ENCODE results near the gene HEYL.

Gene HEYL

GRCh38 chr1:39637361-39637760, 2.1 kb downstream of the HEYL start:
- DNase-seq (ENCODE audit: low read depth) = no peak

DNA sequence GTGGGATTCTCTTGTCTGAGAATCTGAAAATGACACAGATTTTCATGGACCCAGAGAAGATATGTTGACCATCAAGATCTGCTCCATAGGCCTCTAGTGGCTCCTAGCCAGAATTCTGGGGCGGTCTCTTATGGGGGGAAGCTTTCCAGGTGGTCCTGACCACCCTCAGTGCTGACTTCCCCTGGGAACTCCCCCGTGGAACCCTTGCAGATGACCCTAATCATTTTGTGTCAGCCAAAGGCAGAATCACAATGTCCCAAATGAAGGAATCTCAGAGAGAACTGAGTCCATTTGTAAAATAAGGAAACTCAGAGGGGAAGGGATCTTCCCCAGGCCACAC, 3.6 kb downstream of the HEYL start:
- no peak for DNase-seq (ENCODE audit: low read depth)

- no peak for DNase-seq (ENCODE audit: low read depth)
These were observed 4.1 kb downstream of the HEYL start for GRCh38 chr1:39635205-39635870.

DNA sequence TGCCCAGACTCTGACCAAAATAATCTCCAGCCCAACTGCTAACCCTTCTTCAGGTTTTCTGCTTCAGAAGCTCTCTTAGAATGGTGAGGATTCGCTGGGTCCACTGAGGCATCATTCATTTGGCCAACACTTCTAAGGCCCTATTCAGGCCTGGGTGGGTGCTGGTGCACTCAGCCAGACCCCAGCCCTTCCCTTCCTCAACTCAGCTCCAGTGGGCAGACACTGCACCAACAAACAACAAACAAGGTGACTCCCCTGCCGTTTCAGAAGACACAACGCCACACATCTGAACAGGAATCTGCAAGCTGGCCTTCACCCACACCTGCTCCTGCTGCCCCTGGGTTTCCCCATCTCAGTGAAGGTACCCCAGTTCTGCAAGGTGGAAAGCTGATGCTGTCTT, 6.0 kb downstream of the HEYL start:
- DNase-seq (ENCODE audit: low read depth) = no peak

DNA sequence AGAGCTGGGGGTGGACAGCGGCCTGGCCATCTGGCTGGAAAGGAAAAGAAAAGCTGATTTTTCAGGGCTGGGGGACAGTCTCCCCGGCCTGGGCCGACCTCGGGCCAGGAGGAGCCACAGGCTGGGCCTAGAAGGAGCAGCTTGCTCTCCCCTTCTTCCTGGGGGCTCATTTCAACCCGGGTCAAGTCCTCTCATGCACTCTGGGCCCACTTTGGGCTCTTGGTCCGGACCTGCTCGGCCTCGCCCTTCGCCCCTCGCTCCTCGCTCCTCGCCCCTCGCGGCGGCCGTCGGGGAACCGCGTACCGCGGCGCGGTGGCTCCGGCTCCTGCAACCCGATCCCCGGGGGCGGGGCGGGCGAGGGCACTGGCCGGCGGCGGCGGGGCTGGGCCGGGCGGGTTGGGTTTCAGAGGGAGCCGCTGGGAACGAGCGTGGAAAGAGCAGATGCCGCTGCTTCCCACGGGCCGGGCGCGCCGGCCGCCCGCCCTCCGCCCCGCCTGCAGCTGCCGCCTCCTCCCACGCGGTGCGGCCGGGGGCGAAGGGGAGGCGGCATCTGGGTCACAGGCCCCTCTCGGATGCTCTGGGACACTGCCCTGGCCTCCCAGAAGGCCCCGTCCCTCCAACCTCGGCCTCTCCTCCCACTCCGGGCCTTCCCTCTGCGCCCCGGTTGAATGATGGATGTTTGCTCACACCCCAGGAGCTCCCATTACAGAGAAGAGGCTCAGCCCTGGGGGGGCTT, 6.6 kb downstream of the HEYL start:
- DNase-seq (ENCODE audit: low read depth) = peak; percentile 45

DNA sequence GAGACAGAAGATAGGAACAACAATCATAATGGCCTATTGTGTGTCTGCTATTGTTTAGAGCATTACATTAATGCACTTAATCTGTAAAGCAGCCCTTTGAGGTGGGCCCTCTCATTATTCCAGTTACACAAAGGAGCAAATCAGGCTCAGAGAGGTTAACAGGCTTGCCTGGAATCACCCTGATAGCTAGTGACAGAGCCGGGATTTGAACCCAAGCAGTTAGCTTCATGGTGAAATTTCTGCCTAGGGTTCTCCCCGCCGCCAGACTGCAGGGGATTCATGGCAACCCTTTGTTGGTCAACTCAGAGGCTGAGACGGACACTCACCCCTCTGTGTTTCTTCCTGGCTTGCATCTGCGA, 7.1 kb downstream of the HEYL start:
- DNase-seq (ENCODE audit: low read depth) = no peak

- DNase-seq (ENCODE audit: low read depth) = no peak
These were observed 7.8 kb downstream of the HEYL start for GRCh38 chr1:39631361-39632322.

DNA sequence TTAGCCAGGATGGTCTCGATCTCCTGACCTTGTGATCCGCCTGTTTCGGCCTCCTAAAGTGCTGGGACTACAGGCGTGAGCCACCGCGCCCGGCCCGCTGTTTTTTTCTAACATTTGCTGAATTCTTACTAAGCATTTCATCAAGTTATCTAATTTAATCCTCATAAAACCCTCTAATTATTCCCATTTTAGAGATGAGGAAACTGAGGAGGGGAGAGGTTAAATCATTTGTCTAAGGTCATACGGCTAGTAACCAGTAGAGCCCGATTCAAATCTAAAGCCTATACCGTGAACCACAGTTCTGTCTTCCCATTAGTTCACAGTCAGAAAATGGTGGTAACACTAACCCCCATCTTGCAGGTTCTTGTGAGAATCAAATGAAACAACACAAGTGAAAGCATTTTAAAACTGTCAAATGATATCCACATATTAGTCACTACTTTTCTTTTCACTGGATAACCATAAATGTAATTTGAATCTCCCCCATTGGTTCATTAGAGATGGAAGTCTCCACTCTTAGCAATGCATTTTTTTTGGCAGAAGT, 10.6 kb downstream of the HEYL start:
- DNase-seq (ENCODE audit: low read depth) = no peak

DNA sequence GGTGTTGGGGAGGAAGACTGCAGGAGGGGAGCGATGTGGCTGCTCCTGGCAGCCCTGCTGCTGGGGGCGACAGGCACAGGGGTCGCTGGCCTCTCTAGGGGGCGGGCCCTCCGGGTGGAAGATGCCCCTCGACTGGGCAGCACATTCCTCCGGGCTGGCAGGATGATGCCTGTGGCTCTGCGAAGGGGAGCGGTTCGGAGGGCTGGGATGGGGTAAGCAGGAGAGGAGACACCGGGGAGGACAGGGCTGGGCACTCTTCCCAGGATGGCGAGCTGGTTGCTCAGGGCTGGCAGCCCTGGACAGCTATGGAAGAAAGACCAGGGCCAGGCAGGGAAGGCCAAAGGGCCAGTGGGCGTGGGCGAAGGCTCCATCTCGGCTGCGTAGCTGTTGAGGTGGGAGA, 12.8 kb downstream of the HEYL start:
- DNase-seq (ENCODE audit: low read depth) = no peak

DNA sequence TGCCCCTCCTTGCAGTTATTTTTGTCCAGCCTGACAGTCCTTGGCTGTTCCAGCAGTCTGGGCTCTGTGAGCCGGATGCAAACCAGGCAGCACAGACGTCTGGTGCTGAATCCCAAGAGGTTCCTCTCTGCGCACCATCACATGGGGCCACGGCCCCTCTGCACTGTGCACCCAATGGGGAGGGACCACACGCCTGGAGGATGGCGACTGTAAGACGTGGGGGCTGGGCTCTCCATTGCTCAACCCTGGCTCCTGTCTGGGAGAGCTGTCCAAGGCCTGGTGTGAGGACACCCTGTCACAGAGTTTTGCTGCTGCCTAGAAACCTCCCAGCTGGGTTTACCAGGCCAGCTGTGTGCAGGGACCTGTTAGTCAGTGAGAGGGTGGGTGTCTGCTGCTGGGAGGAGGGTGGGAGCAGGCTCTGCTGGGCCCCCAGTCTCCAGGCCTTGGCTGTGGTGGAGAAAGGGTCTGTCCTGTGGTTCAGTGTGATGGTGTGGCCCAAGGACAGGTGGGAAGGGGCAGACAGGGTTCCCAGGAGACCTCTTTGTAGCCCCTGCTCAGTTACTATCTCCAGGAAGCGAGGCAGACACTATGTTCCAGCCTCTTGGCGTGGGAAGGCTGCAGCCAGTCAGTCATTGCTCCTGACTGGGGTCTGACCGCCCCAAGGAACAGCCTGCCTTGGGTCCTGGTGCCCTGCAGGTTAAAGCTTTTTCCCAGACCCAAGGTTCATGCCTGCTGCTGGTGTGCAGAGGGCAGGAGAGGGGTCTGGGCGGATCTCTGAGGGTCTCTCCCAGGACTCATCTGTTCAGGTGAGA, 13.8 kb downstream of the HEYL start:
- DNase-seq (ENCODE audit: low read depth) = peak; percentile 62

- DNase-seq (ENCODE audit: low read depth) = no peak
These were observed 14.4 kb downstream of the HEYL start for GRCh38 chr1:39625009-39625408.

DNA sequence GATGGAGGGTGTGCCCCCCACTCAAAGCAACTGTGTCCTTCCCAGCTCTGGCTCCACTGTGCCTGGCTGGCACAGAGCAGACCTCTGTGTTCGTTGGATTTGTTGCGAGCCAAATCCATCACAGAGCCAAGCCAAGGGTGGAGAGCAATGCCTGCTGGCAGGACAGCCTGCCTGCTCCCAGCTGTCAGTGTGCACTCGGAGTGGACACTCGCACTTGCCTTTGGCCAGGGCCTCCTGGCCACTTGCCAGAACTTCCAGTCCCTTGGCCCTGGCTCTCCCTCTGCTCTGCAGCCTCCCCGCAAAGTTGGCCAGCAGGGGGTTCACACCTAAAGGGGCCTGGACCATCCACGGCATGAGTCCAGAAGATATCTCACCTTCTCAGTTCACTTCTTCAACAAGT, 16.4 kb downstream of the HEYL start:
- DNase-seq (ENCODE audit: low read depth) = no peak

- DNase-seq (ENCODE audit: low read depth) = no peak
These were observed 17.0 kb downstream of the HEYL start for GRCh38 chr1:39622427-39622826.

DNA sequence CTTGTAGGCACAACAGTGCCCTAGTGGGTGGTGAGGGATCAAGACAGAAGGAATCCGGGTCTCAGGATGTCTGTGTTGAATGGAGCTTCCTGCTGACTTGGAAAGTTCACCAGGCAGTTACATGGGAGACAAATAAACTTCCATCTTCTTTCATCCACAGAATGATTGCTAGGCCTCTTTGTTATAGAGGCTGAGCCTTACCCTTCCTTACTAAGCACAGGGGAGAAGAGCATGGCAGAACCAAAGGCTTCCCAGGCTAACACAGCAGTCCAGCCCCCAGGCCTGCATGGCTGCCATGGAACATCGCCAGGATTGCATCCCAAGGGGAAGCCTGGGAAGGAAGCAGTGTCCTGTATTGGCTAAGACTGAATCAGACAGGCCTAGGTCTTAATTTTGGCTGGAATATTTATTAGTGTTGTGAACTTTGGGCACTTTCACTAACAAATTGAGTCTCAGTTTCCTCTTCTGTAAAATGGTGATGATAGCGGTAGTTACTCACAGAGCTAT, 18.7 kb downstream of the HEYL start:
- DNase-seq (ENCODE audit: low read depth) = no peak

DNA sequence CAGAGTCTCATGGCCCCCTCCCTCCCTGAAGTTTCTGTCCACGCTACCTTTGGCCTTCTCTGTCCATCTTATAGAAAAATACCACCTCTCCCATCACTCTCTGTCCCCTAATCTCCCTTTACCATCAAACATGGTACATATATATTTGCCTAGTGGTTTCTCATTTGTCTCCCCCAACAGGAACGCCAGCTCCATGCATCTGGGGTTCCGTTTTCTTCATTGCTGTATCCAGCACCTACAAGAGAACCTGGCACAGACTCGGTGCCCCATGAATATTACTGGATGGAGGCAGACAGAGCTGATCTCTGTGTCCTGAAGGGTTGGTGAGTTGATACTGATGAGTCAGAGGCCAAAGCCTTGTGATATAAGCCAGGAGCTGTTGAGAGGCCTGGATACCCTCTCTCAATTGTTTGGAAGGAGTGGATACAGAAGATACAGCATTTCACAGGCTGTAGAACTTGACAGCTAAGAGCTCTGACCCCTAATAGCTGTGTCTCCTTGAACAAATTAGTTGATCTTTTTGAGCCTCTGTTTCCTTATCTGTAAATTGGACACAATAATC, 21.9 kb downstream of the HEYL start:
- DNase-seq (ENCODE audit: low read depth) = no peak

DNA sequence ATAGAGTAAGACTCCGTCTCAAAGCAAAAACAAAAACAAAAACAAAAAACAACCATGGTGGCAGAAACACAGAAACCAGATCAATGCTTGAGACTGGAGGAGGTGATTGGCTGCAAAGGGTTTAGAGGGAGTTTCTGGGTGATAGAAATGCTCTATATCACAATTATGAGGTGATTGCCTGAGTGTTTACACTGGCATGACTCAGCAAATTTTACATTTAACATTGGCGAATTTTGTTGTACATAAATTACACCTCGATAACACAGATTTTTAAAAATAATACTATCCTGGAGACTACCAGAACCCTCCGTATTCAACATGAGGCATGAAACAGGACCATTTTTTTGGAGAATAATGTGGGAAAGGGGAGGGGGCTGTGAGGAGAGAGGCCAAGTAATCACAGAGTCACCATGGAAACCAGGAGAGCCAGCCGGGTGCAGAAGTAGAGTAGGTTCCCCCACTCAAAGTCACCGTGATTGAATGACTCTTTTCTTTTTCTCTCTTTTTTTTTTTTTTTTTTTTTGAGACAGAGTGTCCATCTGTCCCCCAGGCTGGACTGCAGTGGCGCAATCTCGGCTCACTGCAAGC, 24.3 kb downstream of the HEYL start:
- no peak for DNase-seq (ENCODE audit: low read depth)

GRCh38 chr1:39614488-39614887, 25.0 kb downstream of the HEYL start:
- no peak for DNase-seq (ENCODE audit: low read depth)

DNA sequence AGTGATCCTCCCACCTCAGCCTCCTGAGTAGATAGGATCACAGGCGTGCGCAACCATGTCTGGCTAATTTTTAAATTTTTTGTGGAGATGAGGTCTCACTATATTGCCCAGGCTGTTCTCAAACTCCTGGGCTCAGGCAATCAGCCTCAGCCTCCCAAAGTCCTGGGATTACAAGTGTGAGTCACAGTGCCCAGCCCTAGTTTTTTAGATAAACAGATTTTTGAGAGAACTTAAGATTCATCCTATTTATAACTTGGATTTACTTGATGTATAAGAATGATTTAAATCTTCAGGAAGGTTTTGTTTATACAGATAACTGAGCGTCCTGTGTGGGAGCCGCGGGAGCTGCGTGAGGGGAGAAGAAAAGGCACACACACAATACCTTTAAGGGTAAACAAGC, 26.2 kb downstream of the HEYL start:
- no peak for DNase-seq (ENCODE audit: low read depth)

- peak; percentile 20 for DNase-seq (ENCODE audit: low read depth)
These were observed 29.7 kb downstream of the HEYL start for GRCh38 chr1:39609618-39610331.

- DNase-seq (ENCODE audit: low read depth) = no peak
These were observed 30.5 kb downstream of the HEYL start for GRCh38 chr1:39608921-39609320.

All from fibroblast of gingiva (primary cell).